ENCODE data around the gene ZNF487.
"Not testable (repeated sequence)": the region's sequence is repeated elsewhere in the genome, so short reads cannot be mapped to it uniquely, and the experiment has no call there.

DNA sequence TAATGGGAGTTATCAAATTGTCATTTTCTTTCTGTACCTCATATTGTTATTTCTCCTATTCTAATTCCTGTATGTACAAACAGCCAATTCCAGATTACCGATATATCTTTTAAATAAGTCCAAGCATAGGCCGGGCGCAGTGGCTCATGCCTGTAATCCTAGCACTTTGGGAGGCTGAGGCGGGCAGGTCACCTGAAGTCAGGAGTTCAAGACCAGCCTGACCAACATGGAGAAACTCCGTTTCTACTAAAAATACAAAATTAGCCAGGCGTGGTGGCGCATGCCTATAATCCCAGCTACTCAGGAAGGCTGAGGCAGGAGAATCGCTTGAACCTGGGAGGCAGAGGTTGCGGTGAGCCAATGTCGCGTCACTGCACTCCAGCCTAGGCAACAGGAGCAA, 43.7 kb upstream of the ZNF487 start:
- not testable (repeated sequence) for TF ChIP-seq EZH2phosphoT487 (IDR thresholded peaks at IDR 0.05; ENCODE audit: borderline replicate concordance, low read depth, low read length); CTCF (conservative IDR thresholded peaks at IDR 0.05; ENCODE audit: low read length)
